Hindlimb muscle (tissue), 1 donor: ENCODE measurements around the gene FLYWCH2. TPM values are rescaled to one million over a fixed set of nuclear protein-coding genes. Genes with fewer than 3 reads are reported as not detected.
"Not testable (repeated sequence)": the region's sequence is repeated elsewhere in the genome, so short reads cannot be mapped to it uniquely, and the experiment has no call there.

Source experiments
- DNase-seq: peaks from one replicate; pipeline ENCODE4 v3.0.0-alpha.2; 2013
- polyA plus RNA-seq: library from polyadenylated mRNA; unstranded; fragments of 120-200 nt; gene quantifications from one replicate; pipeline ENCODE4 v1.2.1, GENCODE V29; 2013; ENCODE audit not compliant: insufficient read length

The FLYWCH2 gene
- polyA plus RNA-seq, 1 donor = 16.1 TPM

DNA sequence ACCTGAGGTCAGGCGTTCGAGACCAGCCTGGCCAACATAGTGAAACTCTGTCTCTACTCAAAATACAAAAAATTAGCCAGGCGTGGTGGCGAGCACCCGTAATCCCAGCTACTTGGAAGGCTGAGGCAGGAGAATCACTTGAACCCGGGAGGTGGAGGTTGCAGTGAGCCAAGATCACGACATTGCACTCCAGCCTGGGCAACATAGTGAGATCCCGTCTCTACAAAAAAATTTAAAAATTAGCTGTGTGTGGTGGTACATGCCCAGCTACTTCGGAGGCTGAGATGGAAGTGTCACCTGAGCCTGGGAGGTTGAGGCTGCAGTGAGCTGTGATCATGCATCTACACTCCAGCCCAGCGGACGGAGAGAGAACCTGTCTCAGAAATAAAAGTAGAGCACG is 60.7 kb downstream of the FLYWCH2 start:
- DNase-seq = not testable (repeated sequence)

DNA sequence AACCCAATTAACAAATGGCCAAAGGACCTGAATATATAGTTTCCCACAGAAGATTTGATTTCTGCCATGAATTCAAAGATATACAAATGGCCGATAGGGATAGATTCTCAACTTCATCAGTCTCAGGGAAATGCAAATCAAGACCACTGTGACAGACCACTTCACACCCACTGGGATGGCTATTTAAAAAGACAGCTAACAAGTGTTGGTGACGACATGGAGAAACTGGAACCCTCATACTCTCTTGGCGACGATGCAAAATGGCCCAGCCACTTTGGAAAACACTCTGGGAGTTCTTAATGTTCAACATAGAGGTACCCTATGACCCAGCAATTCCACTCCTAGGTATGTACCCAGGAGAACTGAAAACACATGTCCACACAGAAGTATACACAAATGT is 63.6 kb downstream of the FLYWCH2 start:
- no peak for DNase-seq

Other genes with a start within 250 kb of the FLYWCH2 start
- 25.1 TPM for gene KCTD5, start 200.7 kb upstream of the FLYWCH2 start, polyA plus RNA-seq
- 1.0 TPM for gene PRSS27, start 163.0 kb upstream of the FLYWCH2 start, polyA plus RNA-seq
- 553 TPM for gene SRRM2, start 130.6 kb upstream of the FLYWCH2 start, polyA plus RNA-seq
- gene ELOB, start 105.9 kb upstream of the FLYWCH2 start, polyA plus RNA-seq = 148 TPM
- gene PRSS33, start 95.7 kb upstream of the FLYWCH2 start, polyA plus RNA-seq = not detected
- not detected for gene PRSS41, start 84.7 kb upstream of the FLYWCH2 start, polyA plus RNA-seq
- gene PRSS21, start 66.0 kb upstream of the FLYWCH2 start, polyA plus RNA-seq = not detected
- gene ZG16B, start 52.9 kb upstream of the FLYWCH2 start, polyA plus RNA-seq = 0.56 TPM
- not detected for gene PRSS22, start 25.0 kb upstream of the FLYWCH2 start, polyA plus RNA-seq
- gene FLYWCH1, start 28.7 kb downstream of the FLYWCH2 start, polyA plus RNA-seq = 23.7 TPM
- gene KREMEN2, start 81.1 kb downstream of the FLYWCH2 start, polyA plus RNA-seq = 6.1 TPM
- 7.0 TPM for gene PAQR4, start 86.1 kb downstream of the FLYWCH2 start, polyA plus RNA-seq
- gene PKMYT1, start 97.2 kb downstream of the FLYWCH2 start, polyA plus RNA-seq = 11.4 TPM
- gene CLDN9, start 129.7 kb downstream of the FLYWCH2 start, polyA plus RNA-seq = 2.2 TPM
- 0.32 TPM for gene CLDN6, start 135.0 kb downstream of the FLYWCH2 start, polyA plus RNA-seq
- 42.5 TPM for gene TNFRSF12A, start 137.2 kb downstream of the FLYWCH2 start, polyA plus RNA-seq
- gene HCFC1R1, start 140.7 kb downstream of the FLYWCH2 start, polyA plus RNA-seq = 121 TPM
- 21.8 TPM for gene THOC6, start 140.8 kb downstream of the FLYWCH2 start, polyA plus RNA-seq
- not detected for gene BICDL2, start 153.7 kb downstream of the FLYWCH2 start, polyA plus RNA-seq
- 2.1 TPM for gene MMP25, start 163.3 kb downstream of the FLYWCH2 start, polyA plus RNA-seq
- gene IL32, start 182.4 kb downstream of the FLYWCH2 start, polyA plus RNA-seq = 161 TPM
- 0.34 TPM for gene ZSCAN10, start 216.1 kb downstream of the FLYWCH2 start, polyA plus RNA-seq
- gene ZNF205, start 229.4 kb downstream of the FLYWCH2 start, polyA plus RNA-seq = 15.1 TPM